Osteocyte (in vitro differentiated cells): ENCODE data around the gene SLC32A1. TPM values are rescaled to one million over a fixed set of nuclear protein-coding genes. Genes with fewer than 3 reads are reported as not detected.

Experiments
- DNase-seq: peaks from one replicate; pipeline ENCODE4 v3.0.0; 2021; ENCODE audit warnings: mixed read lengths; ENCODE audit not compliant: unreplicated experiment; ENCODE audit errors: extremely low spot score
- H3K27ac Mint-ChIP-seq: one replicate; pipeline ENCODE4 v1.8.0; 2021; ENCODE audit warnings: mild to moderate bottlenecking, mixed read lengths; ENCODE audit not compliant: unreplicated experiment
- H3K27me3 Mint-ChIP-seq: one replicate; pipeline ENCODE4 v1.8.0; 2021; ENCODE audit warnings: mixed read lengths; ENCODE audit not compliant: unreplicated experiment
- H3K36me3 Mint-ChIP-seq: one replicate; pipeline ENCODE4 v1.8.0; 2021; ENCODE audit warnings: mixed read lengths; ENCODE audit not compliant: unreplicated experiment
- H3K4me1 Mint-ChIP-seq: one replicate; pipeline ENCODE4 v1.8.0; 2021; ENCODE audit warnings: mixed read lengths; ENCODE audit not compliant: unreplicated experiment
- H3K4me3 Mint-ChIP-seq: one replicate; pipeline ENCODE4 v1.8.0; 2021; ENCODE audit warnings: mild to moderate bottlenecking, moderate library complexity, mixed read lengths; ENCODE audit not compliant: unreplicated experiment
- H3K9me3 Mint-ChIP-seq: one replicate; pipeline ENCODE4 v1.8.0; 2021; ENCODE audit warnings: mixed read lengths; ENCODE audit not compliant: unreplicated experiment
- CTCF ChIP-seq: fragments of 200-600 bp; sonication (generic); IDR thresholded peaks from 2 replicates; pipeline ENCODE4 v1.5.0; 2021; ENCODE audit warnings: antibody characterized with exemption, mild to moderate bottlenecking, moderate library complexity
- total RNA-seq: library from RNA; stranded (reverse); gene quantifications from 2 replicates; pipeline ENCODE4 v1.2.1, GENCODE V29; 2021

SLC32A1 gene
- total RNA-seq, 1 donor from 2014 or later, result not detected

GRCh38 chr20:38731738-38732113, 7.4 kb downstream of the SLC32A1 start:
- no peaks in the 10 kb centered on the region for H3K9me3 Mint-ChIP-seq
- H3K27ac Mint-ChIP-seq, result no peak overlapping the region
- no peak for TF ChIP-seq CTCF
- peaks cover 3% of the 10 kb centered on the region for H3K36me3 Mint-ChIP-seq
- DNase-seq, result no peak
- peaks cover 93% of the 10 kb centered on the region for H3K27me3 Mint-ChIP-seq
- no peak overlapping the region for H3K4me3 Mint-ChIP-seq
- peaks cover 28% of the 10 kb centered on the region for H3K4me1 Mint-ChIP-seq

DNA sequence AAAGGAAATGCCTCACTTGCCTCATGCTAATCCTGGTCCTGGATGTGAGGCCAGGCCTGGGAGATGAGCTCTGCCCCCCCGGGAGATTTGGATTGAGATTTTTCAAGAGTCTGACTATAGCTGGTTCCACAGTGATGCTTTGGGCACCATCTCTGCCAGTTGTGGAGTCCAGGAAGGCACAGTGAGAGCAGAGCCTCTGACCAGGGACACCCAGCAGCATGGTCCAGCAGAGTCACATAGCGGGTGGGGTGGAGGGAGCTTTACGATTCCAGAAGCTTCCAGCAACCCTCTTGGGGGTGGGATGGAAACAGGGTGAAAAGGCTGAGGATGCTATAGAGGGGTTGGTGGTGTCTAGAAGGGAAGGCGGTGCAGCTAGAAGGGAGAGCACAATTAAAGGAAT, 8.7 kb downstream of the SLC32A1 start:
- no peak for DNase-seq
- Mint-ChIP-seq H3K4me3 (no peak overlapping the region), H3K27me3 (peaks cover 88% of the 10 kb centered on the region), H3K36me3 (no peaks in the 10 kb centered on the region), H3K4me1 (peaks cover 21% of the 10 kb centered on the region), H3K9me3 (no peaks in the 10 kb centered on the region), H3K27ac (no peak overlapping the region)
- no peak for TF ChIP-seq CTCF

GRCh38 chr20:38735172-38735571, 10.9 kb downstream of the SLC32A1 start:
- Mint-ChIP-seq H3K9me3 (no peaks in the 10 kb centered on the region), H3K4me1 (peaks cover 11% of the 10 kb centered on the region), H3K4me3 (no peak overlapping the region), H3K36me3 (no peaks in the 10 kb centered on the region), H3K27ac (no peak overlapping the region), H3K27me3 (peaks cover 81% of the 10 kb centered on the region)
- no peak for TF ChIP-seq CTCF
- DNase-seq, result no peak

DNA sequence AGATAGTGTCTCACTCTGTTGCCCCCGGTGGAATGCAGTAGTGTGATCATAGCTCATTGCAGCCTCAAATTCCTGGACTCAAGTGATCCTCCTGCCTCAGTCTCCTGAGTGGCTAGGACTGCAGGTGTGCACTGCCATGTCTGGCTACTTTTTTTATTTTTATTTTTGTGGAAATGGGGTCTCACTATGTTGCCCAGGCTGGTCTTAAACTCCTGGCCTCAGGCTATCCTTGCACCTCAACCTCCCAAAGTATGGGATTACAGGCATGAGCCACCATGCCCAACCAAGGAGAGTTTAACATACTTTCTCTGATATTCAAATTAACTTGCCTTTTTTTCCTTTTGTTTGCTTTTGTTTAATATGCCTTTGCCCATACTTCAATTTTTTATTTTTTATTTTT, 13.6 kb downstream of the SLC32A1 start:
- Mint-ChIP-seq H3K4me1 (no peaks in the 10 kb centered on the region), H3K4me3 (no peak overlapping the region), H3K36me3 (no peaks in the 10 kb centered on the region), H3K27me3 (peaks cover 81% of the 10 kb centered on the region), H3K9me3 (no peaks in the 10 kb centered on the region), H3K27ac (no peak overlapping the region)
- no peak for DNase-seq
- TF ChIP-seq CTCF, result no peak

DNA sequence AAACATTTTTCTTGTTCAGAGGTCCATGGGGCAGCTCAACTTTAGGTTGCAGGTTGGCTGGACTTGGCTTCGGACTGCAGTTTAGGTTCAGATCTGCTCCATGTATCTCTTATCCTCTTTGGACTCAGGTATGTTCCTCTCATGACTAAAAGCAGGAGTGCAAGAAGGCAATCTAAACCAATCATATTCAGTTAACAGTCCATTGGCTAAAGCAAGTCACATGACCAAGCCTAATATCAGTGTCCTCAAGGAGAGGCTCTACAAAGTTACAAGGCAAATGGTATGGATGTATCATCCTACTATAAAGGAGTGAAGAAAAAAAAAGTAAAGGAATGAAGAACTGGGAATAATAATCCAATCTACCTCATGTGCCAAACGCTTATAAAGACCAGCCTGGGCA, 21.5 kb downstream of the SLC32A1 start:
- no peak for TF ChIP-seq CTCF
- H3K27ac Mint-ChIP-seq, result no peak overlapping the region

More for the DNA sequence above, 21.5 kb downstream of the SLC32A1 start:
- Mint-ChIP-seq H3K4me3 (no peak overlapping the region), H3K9me3 (no peaks in the 10 kb centered on the region), H3K27me3 (peaks cover 28% of the 10 kb centered on the region), H3K4me1 (peaks cover 14% of the 10 kb centered on the region), H3K36me3 (peaks cover 4% of the 10 kb centered on the region)
- no peak for DNase-seq
